Measurements from ENCODE around the gene EFCAB14. TPM values are rescaled to one million over a fixed set of nuclear protein-coding genes. Genes with fewer than 3 reads are reported as not detected.

EFCAB14 gene
- total RNA-seq (2021; fragmentation: NEBNext Ultra II Directional; extraction: Animal tissue kit (Norgen Biotek cat#: 25700)) (36.9 and 40.4 TPM in 2 replicates), polyA plus RNA-seq (2011; rRNA removed) (14.0 and 19.4 TPM in 2 replicates), polyA minus RNA-seq (2011; rRNA and poly(A)+ RNA removed) (28.2 and 35.7 TPM in 2 replicates)
- 20.0 TPM for polyA plus RNA-seq (2011; cell fraction: cytosol; rRNA removed)
- 18.3 TPM for polyA plus RNA-seq (2011; cell fraction: nucleus; rRNA removed)
- polyA plus RNA-seq (2012, experiment 1 of 2): 13.3 to 19.9 TPM (median 17.7 TPM) in 4 replicates
- 4.5 TPM for polyA plus RNA-seq (2012, experiment 2 of 2)
- polyA plus RNA-seq (2013, experiment 1 of 2): 35.7 TPM
- polyA plus RNA-seq (2013, experiment 2 of 2): 37.0 TPM
- polyA minus RNA-seq (2011; cell fraction: cytosol; rRNA and poly(A)+ RNA removed): 26.2 TPM
- 37.0 TPM for polyA minus RNA-seq (2011; cell fraction: nucleus; rRNA and poly(A)+ RNA removed)
- long read RNA-seq, experiment 1, full-length matches to known transcripts: 4 of 30 reads
- long read RNA-seq, experiment 1, partial matches to known transcripts: 5 of 30 reads
- long read RNA-seq, experiment 1, other reads (novel, unspliced or antisense): 21 of 30 reads
- long read RNA-seq, experiment 2, full-length matches to known transcripts: 1 of 1 reads
- long read RNA-seq, experiment 2, partial matches to known transcripts: 0 of 1 reads
- long read RNA-seq, experiment 2, other reads (novel, unspliced or antisense): 0 of 1 reads

GRCh38 chr1:46718727-46719622 is at the start of gene EFCAB14:
Gene EFCAB14 (minus strand): TSS chr1:46719114. CDS start chr1:46718087, 1,027 bp downstream.
- Histone ChIP-seq H3K23ac (ENCODE audit: insufficient read length) (no peak within 1 kb of the TSS), H2AFZ (ENCODE audit: low read length) (peak within 1 kb of the TSS; percentile 6; the same call in 1 of the 2 replicates), H2BK12ac (ENCODE audit: low read depth, low read length) (no peak within 1 kb of the TSS; the same call in 1 of the 2 replicates), H4K20me1 (replicated peaks in 1 of 2; ENCODE audit: control insufficient read depth in 1 of 2, insufficient read depth in 2 of 2, low read length in 2 of 2) (peaks cover 7 to 10% of the 10 kb centered on the region in 2 experiments), H3K79me1 (ENCODE audit: low read depth, low read length) (peaks cover 10% of the 10 kb centered on the region), H3K23me2 (ENCODE audit: low read depth, low read length) (peaks cover 4% of the 10 kb centered on the region), H3K27ac (ENCODE audit: low read depth, low read length) (peak within 1 kb of the TSS; percentile 51; the same call in 1 of the 2 replicates), H3K9ac (replicated peaks in 1 of 4; ENCODE audit: extremely low read depth in 1 of 4, low read depth in 3 of 4, low read length in 3 of 4) (peak within 1 kb of the TSS; percentile 74 to 94 (median 80)), H3K27me3 (replicated peaks in 1 of 4; ENCODE audit: control insufficient read depth in 3 of 4, extremely low read depth in 1 of 4, insufficient read depth in 3 of 4, low read length in 3 of 4) (no peaks in the 10 kb centered on the region; a peak in 1 of 7 replicates), H3K4me3 (ENCODE audit: extremely low read depth in 1 of 4, insufficient read depth in 2 of 4, low read depth in 3 of 4, low read length in 4 of 4) (peak within 1 kb of the TSS; percentile 75 to 95 (median 86)), H4K91ac (replicated peaks; ENCODE audit: insufficient read length, low read length) (peak within 1 kb of the TSS; percentile 92), H3K4me1 (replicated peaks in 1 of 4; ENCODE audit: control insufficient read depth in 3 of 4, insufficient read depth in 4 of 4, low read length in 3 of 4) (peaks cover 5 to 22% (median 10%) of the 10 kb centered on the region in 4 experiments), H3K4ac (replicated peaks; ENCODE audit: insufficient read length, low read depth, low read length) (no peak within 1 kb of the TSS), H3K14ac (ENCODE audit: insufficient read length) (no peak within 1 kb of the TSS), H3K9me3 (ENCODE audit: insufficient read depth in 2 of 2, low read depth in 1 of 2, low read length in 1 of 2) (no peaks in the 10 kb centered on the region), H3K4me2 (ENCODE audit: insufficient read depth in 1 of 2, low read depth in 2 of 2, low read length in 2 of 2) (peak within 1 kb of the TSS; percentile 80 to 91), H3K36me3 (ENCODE audit: control insufficient read depth in 2 of 4, insufficient read depth in 4 of 4, low read length in 3 of 4) (peaks cover 0 to 23% (median 14%) of the 10 kb centered on the region in 4 experiments; a peak in 6 of 8 replicates), H3K79me2 (ENCODE audit: control insufficient read depth in 1 of 2, insufficient read depth in 2 of 2, low read length in 2 of 2) (peaks cover 4 to 25% of the 10 kb centered on the region in 2 experiments; a peak in 3 of 4 replicates), H2BK120ac (replicated peaks; ENCODE audit: low read depth, low read length) (no peak within 1 kb of the TSS), H4K5ac (ENCODE audit: insufficient read length, low read depth, low read length) (no peak within 1 kb of the TSS), H3K56ac (replicated peaks; ENCODE audit: insufficient read length, low read depth, low read length) (peak within 1 kb of the TSS; percentile 6), H3K18ac (ENCODE audit: extremely low read depth, low read length) (no peak within 1 kb of the TSS), H2BK5ac (ENCODE audit: low read depth, low read length) (peak within 1 kb of the TSS; percentile 63; the same call in 1 of the 2 replicates), H2BK20ac (ENCODE audit: low read length) (no peak within 1 kb of the TSS), H2AK5ac (ENCODE audit: low read depth, low read length) (no peak within 1 kb of the TSS), H2BK15ac (ENCODE audit: low read length) (no peak within 1 kb of the TSS), H4K8ac (ENCODE audit: extremely low read depth, insufficient read depth, low read length) (peak within 1 kb of the TSS; percentile 73; the same call in 1 of the 2 replicates)
- WGBS, 2 experiments (ENCODE audit: extremely low coverage in 1 of 2, insufficient coverage in 1 of 2, insufficient read length in 1 of 2, insufficient replicate concordance in 2 of 2, low coverage in 1 of 2, low lambda C conversion rate in 2 of 2, missing lambda C conversion rate in 1 of 2): 1% methylated on average over 70 of the region's 85 CpGs; no CpG with 5 or more reads in 1 of the 2 experiments
- FAIRE-seq: no peak
- POLR2A ChIA-PET (ENCODE audit: partially characterized antibody): interaction anchor here (1.3 to 3.1 kb wide), 4 partner anchors 8 to 103 kb away, joined by 4 to 11 read pairs (median 4); partner anchors contain the start of gene MOB3C
- DNase-seq (ENCODE audit: low read depth in 1 of 2, low spot score in 2 of 2): peak; percentile 96 to 100
- CTCF ChIA-PET (ENCODE audit: partially characterized antibody): interaction anchor here (0.6 to 1.4 kb wide), 4 partner anchors 21 to 301 kb away, joined by 3 to 5 read pairs (median 3); no protein-coding TSS in a partner anchor
- TF ChIP-seq ZNF274 (IDR thresholded peaks at IDR 0.05; ENCODE audit: borderline replicate concordance, extremely low read depth, low read length) (no peak), EGR1 (IDR thresholded peaks at IDR 0.05; ENCODE audit: borderline replicate concordance, low read depth, low read length) (peak; percentile 76; the same call in 1 of the 2 replicates), CTCF (IDR thresholded peaks at IDR 0.05; ENCODE audit: control extremely low read depth in 1 of 3, insufficient read depth in 1 of 3, low read depth in 1 of 3, low read length in 3 of 3) (0 out of 4 replicates have a peak, but pooled peaks of 1 of the 3 experiments have one; percentile 6), TBP (IDR thresholded peaks at IDR 0.05; ENCODE audit: low read depth, low read length) (0 out of 2 replicates have a peak, but pooled peaks have one; percentile 11)
